SK-N-SH (cell line): ENCODE data around the gene MYO1D. TPM values are rescaled to one million over a fixed set of nuclear protein-coding genes. Genes with fewer than 3 reads are reported as not detected.

ENCODE experiments used
- CTCF ChIA-PET: fragments of 300-600, 350-600 bp; formaldehyde crosslinking; extraction: SDS; loops from one replicate; lab custom pipeline; 2021; lab: Yijun Ruan, JAX
- POLR2A ChIA-PET: fragments of 350-600 bp; sonication (Branson Sonifier 250); formaldehyde crosslinking; extraction: SDS; loops from one replicate; lab custom pipeline; 2020; ENCODE audit warnings: antibody characterized with exemption, inconsistent platforms; lab: Yijun Ruan, JAX
- DNase-seq: peaks from one replicate; pipeline ENCODE4 v3.0.0; 2012
- H2AFZ ChIP-seq: fragments of 200-600 bp; sonication (generic); 2 replicates; pipeline ENCODE4 v1.8.1; 2016; ENCODE audit warnings: antibody characterized with exemption, mild to moderate bottlenecking, low read depth
- H3F3A ChIP-seq: fragments of 200-600 bp; sonication (generic); replicated peaks from 2 replicates; pipeline ENCODE3; 2016; ENCODE audit warnings: antibody characterized with exemption, mild to moderate bottlenecking; ENCODE audit not compliant: insufficient read depth
- H3K27ac ChIP-seq, 2 experiments: fragments of 200-500 bp in 1 of 2; fragments of 200-600 bp in 1 of 2; sonication (Bioruptor generic) in 1 of 2; sonication (generic), shearing (Covaris generic) in 1 of 2; 2 replicates each; pipeline versions ENCODE4 v1.5.1 to v1.6.1; 2014 to 2016; ENCODE audit warnings: low read depth in 2 of 2, inconsistent platforms in 1 of 2, low read length in 1 of 2, mild to moderate bottlenecking in 1 of 2, mixed read lengths in 1 of 2
- H3K27me3 ChIP-seq: fragments of 200-600 bp; sonication (generic), shearing (Covaris generic); 2 replicates; pipeline ENCODE4 v1.6.1; 2016; ENCODE audit warnings: mixed run types; ENCODE audit not compliant: insufficient read depth
- H3K36me3 ChIP-seq, 2 experiments: fragments of 200-500 bp in 1 of 2; fragments of 200-600 bp in 1 of 2; sonication (Bioruptor generic) in 1 of 2; sonication (generic) in 1 of 2; replicated peaks in 1 of 2; 2 replicates each; pipeline versions ENCODE3 to v1.5.1; 2014 to 2016; ENCODE audit warnings: low read length in 1 of 2, mild to moderate bottlenecking in 1 of 2; ENCODE audit not compliant: insufficient read depth in 2 of 2, control insufficient read depth in 1 of 2
- H3K4me1 ChIP-seq, 2 experiments: fragments of 200-500 bp in 1 of 2; fragments of 200-600 bp in 1 of 2; sonication (Bioruptor generic) in 1 of 2; sonication (generic), shearing (Covaris generic) in 1 of 2; 2 replicates each; pipeline versions ENCODE4 v1.5.1 to v1.6.1; 2014 to 2016; ENCODE audit warnings: low read depth in 1 of 2, low read length in 1 of 2, mixed run types in 1 of 2; ENCODE audit not compliant: insufficient read depth in 2 of 2, control insufficient read depth in 1 of 2
- H3K4me2 ChIP-seq: fragments of 200-600 bp; sonication (generic), shearing (Covaris generic); 2 replicates; pipeline ENCODE4 v1.6.1; 2017; ENCODE audit warnings: mixed run types
- H3K4me3 ChIP-seq, 2 experiments: fragments of 200-500 bp in 1 of 2; fragments of 200-600 bp in 1 of 2; sonication (Bioruptor generic) in 1 of 2; sonication (generic), shearing (Covaris generic) in 1 of 2; 2 replicates each; pipeline versions ENCODE4 v1.5.1 to v1.8.1; 2014 to 2016; ENCODE audit warnings: low read depth in 2 of 2, inconsistent platforms in 1 of 2, low read length in 1 of 2, mild to moderate bottlenecking in 1 of 2, mixed read lengths in 1 of 2, moderate library complexity in 1 of 2
- H3K79me2 ChIP-seq: fragments of 200-600 bp; sonication (generic); 2 replicates; pipeline ENCODE4 v1.8.1; 2017; ENCODE audit warnings: mild to moderate bottlenecking; ENCODE audit not compliant: insufficient read depth
- H3K9ac ChIP-seq: fragments of 200-600 bp; sonication (generic); 2 replicates; pipeline ENCODE4 v1.6.1; 2017; ENCODE audit warnings: mixed run types
- H3K9me2 ChIP-seq: fragments of 200-600 bp; sonication (generic); 2 replicates; pipeline ENCODE4 v1.6.1; 2017; ENCODE audit warnings: mixed run types
- H3K9me3 ChIP-seq: fragments of 200-600 bp; sonication (generic); 2 replicates; pipeline ENCODE4 v1.6.1; 2017; ENCODE audit warnings: mixed run types, mild to moderate bottlenecking, moderate library complexity
- H4K20me1 ChIP-seq: fragments of 200-600 bp; sonication (generic); 2 replicates; pipeline ENCODE4 v1.6.1; 2017; ENCODE audit warnings: mild to moderate bottlenecking, mixed run types; ENCODE audit not compliant: insufficient read depth
- CHD2 ChIP-seq: fragments of 150-350 bp; IDR thresholded peaks from 2 replicates; pipeline ENCODE4 v1.6.1; 2018; ENCODE audit warnings: low read length; ENCODE audit not compliant: partially characterized antibody
- CTCF ChIP-seq: fragments of 200-600 bp; sonication (generic); IDR thresholded peaks from 2 replicates; pipeline ENCODE4 v1.6.1; 2017; ENCODE audit warnings: antibody characterized with exemption, mild to moderate bottlenecking, moderate library complexity
- EZH2phosphoT487 ChIP-seq: fragments of 200-600 bp; sonication (generic); IDR thresholded peaks from 2 replicates; pipeline ENCODE4 v1.6.1; 2017; ENCODE audit warnings: low read depth, mixed run types, mild to moderate bottlenecking, antibody characterized with exemption, moderate library complexity, borderline replicate concordance
- FOXM1 ChIP-seq: IDR thresholded peaks from 2 replicates; pipeline ENCODE4 v1.4.0; 2012; ENCODE audit warnings: low read depth, mild to moderate bottlenecking
- MXI1 ChIP-seq: IDR thresholded peaks from 2 replicates; pipeline ENCODE4 v1.6.1; 2012; ENCODE audit warnings: mild to moderate bottlenecking, low read depth, low read length, improper control_type of control experiment
- NRF1 ChIP-seq: IDR thresholded peaks from 2 replicates; pipeline ENCODE4 v1.6.1; 2012; ENCODE audit warnings: low read depth, mild to moderate bottlenecking, low read length
- RFX5 ChIP-seq: IDR thresholded peaks from 2 replicates; pipeline ENCODE4 v1.6.1; 2012; ENCODE audit warnings: mild to moderate bottlenecking, improper control_type of control experiment, low read length
- SIN3A ChIP-seq: IDR thresholded peaks from 2 replicates; pipeline ENCODE4 v1.6.1; 2012; ENCODE audit warnings: low read depth, mild to moderate bottlenecking, low read length, moderate library complexity, borderline replicate concordance
- SMC3 ChIP-seq: IDR thresholded peaks from 2 replicates; pipeline ENCODE4 v1.6.1; 2012; ENCODE audit warnings: low read depth, low read length, improper control_type of control experiment
- TAF1 ChIP-seq: IDR thresholded peaks from 2 replicates; pipeline ENCODE4 v1.6.1; 2012; ENCODE audit warnings: low read depth, mild to moderate bottlenecking, low read length, moderate library complexity, borderline replicate concordance
- TCF12 ChIP-seq: IDR thresholded peaks from 2 replicates; pipeline ENCODE4 v1.4.0; 2012
- TEAD4 ChIP-seq: IDR thresholded peaks from 2 replicates; pipeline ENCODE4 v1.4.0; 2012; ENCODE audit warnings: mild to moderate bottlenecking, borderline replicate concordance; ENCODE audit not compliant: insufficient read depth
- ZBTB33 ChIP-seq: IDR thresholded peaks from 2 replicates; pipeline ENCODE4 v1.4.0; 2012; ENCODE audit warnings: low read depth, borderline replicate concordance
- WGBS: methylation state at CpG from one replicate; pipeline ENCODE4 v1.1.6; 2017; ENCODE audit warnings: low lambda C conversion rate; 5-methylcytosine and 5-hydroxymethylcytosine counted together
- polyA plus RNA-seq, 3 experiments: library from polyadenylated mRNA; depleted of rRNA; stranded (reverse); fragments of >200 nt; gene quantifications; 2 replicates each; pipeline ENCODE4 v1.2.3, GENCODE V29; 2012

The MYO1D gene
- polyA plus RNA-seq, 1 of the 3 experiments (the other 2 are of a cell fraction), result 20.4 TPM

- H3K4me2 ChIP-seq, result no peak overlapping the region
- H3K36me3 ChIP-seq, result no peaks in the 10 kb centered on the region
- ChIA-PET POLR2A (no interaction called here), CTCF (interaction anchor here (0.9 to 2.8 kb wide), 4 partner anchors 10 to 83 kb away, joined by 3 to 28 read pairs (median 5); partner anchors contain the start of gene MYO1D)
- no peaks in the 10 kb centered on the region for H3K79me2 ChIP-seq
- peaks cover 2% of the 10 kb centered on the region for H3F3A ChIP-seq
- H3K4me1 ChIP-seq, result peaks cover 0 to 3% of the 10 kb centered on the region in 2 experiments; a peak in 2 of 4 replicates
- no peaks in the 10 kb centered on the region for H4K20me1 ChIP-seq
- no peak for DNase-seq
- no peak for TF ChIP-seq TAF1
- no peak for TF ChIP-seq NRF1
- no peak for TF ChIP-seq RFX5
- TF ChIP-seq EZH2phosphoT487, result no peak
- TF ChIP-seq TEAD4, result no peak
- no peak for TF ChIP-seq SMC3
- TF ChIP-seq TCF12, result no peak
- no peak for TF ChIP-seq MXI1
- no peak overlapping the region for H3K9ac ChIP-seq
- no peaks in the 10 kb centered on the region for H3K9me2 ChIP-seq
- H3K4me3 ChIP-seq, result no peak overlapping the region
- no peaks in the 10 kb centered on the region for H3K27me3 ChIP-seq
- H3K27ac ChIP-seq, result no peak overlapping the region
- H3K9me3 ChIP-seq, result no peaks in the 10 kb centered on the region
- WGBS, result 79% methylated on average over 4 of the region's 4 CpGs
- no peak overlapping the region for H2AFZ ChIP-seq
Observed at GRCh38 chr17:32793841-32794240, 83.1 kb downstream of the MYO1D start.

GRCh38 chr17:32792207-32792606 lies 84.7 kb downstream of the MYO1D start:
- Histone ChIP-seq H3K4me2 (no peak overlapping the region), H2AFZ (no peak overlapping the region), H3K4me1 (no peaks in the 10 kb centered on the region), H3F3A (no peaks in the 10 kb centered on the region), H3K79me2 (no peaks in the 10 kb centered on the region), H3K27ac (no peak overlapping the region), H4K20me1 (no peaks in the 10 kb centered on the region), H3K4me3 (no peak overlapping the region), H3K36me3 (no peaks in the 10 kb centered on the region), H3K9me2 (no peaks in the 10 kb centered on the region), H3K27me3 (no peaks in the 10 kb centered on the region), H3K9me3 (no peaks in the 10 kb centered on the region), H3K9ac (no peak overlapping the region)
- WGBS, result 75% methylated on average over 1 of the region's 1 CpG
- ChIA-PET CTCF (interaction anchor here (0.6 to 2.8 kb wide), 4 partner anchors 9 to 118 kb away, joined by 3 to 28 read pairs (median 6); partner anchors contain the start of gene MYO1D), POLR2A (no interaction called here)
- no peak for DNase-seq
- TF ChIP-seq CTCF (no peak), FOXM1 (no peak), NRF1 (no peak), CHD2 (no peak), ZBTB33 (no peak), SIN3A (no peak)
